CD4-positive, alpha-beta T cell treated with Interleukin-6 at 100 ng/mL for 8 hours (primary cell): ENCODE results near the gene SUCLA2.
"Not testable (repeated sequence)": the region's sequence is repeated elsewhere in the genome, so short reads cannot be mapped to it uniquely, and the experiment has no call there.

Experiments
- DNase-seq: peaks from one replicate; pipeline ENCODE4 v3.0.0-alpha.2; 2020; ENCODE audit warnings: mixed read lengths, low spot score

Gene SUCLA2

DNA sequence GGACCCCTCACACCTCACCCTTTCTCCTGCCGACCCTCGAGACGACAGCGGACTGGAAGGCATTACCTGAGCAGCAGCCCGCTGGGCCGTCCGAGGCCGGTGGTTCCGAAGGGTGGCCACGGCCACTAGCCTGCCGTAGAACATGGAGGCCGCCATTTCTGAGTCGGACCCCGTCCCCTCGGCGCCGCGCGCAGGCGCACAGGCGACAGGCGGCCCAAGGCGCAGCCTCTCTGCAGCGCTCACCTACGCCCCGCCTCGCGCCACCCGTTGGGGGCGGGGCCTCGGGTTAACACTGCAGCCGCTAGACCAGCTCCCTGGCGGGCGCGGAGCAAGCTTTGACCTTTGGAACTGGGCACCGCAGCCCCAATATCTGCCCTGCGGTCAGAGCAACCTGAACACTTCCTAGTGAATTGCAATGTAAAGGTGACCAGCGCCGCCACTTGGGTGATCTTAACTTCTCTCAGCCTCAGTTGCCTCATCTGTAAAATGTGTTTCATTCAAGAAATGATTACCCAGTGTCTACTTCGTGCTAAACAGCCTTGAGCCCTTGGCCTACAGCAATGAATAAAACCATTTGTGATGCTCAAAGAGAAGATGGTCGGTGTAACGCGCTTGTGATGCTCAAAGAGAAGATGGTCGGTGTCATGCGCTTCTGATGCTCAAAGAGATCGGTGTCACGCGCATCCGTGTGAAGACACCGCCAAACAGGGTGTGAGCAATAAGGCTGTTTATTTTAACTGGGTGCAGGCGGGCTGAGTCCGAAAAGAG is at the start of gene SUCLA2:
SUCLA2 (minus strand) TSS at position 160 of the 768 bp plus-strand sequence; CDS start at position 156, 4 bp downstream.
- peak; percentile 88 for DNase-seq

DNA sequence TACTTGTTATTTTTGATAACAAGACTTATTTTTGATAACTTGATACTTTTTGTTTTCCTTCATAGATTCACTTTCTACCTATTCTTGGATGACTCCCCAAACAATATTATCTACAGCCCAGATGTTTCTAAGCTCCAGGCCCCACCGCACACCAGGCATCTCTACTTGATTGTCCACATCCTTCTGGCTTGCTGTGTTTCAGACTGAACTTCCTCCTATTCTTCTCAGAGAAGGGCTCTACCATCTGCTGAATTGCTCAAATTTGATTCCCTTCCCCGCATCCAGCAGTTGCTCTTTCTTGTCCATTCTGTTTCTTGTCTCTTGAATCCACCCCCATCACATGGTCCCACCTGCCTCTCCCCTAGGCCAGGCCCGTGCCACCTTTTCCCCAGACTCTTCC is 49.5 kb upstream of the SUCLA2 start:
- no peak for DNase-seq

DNA sequence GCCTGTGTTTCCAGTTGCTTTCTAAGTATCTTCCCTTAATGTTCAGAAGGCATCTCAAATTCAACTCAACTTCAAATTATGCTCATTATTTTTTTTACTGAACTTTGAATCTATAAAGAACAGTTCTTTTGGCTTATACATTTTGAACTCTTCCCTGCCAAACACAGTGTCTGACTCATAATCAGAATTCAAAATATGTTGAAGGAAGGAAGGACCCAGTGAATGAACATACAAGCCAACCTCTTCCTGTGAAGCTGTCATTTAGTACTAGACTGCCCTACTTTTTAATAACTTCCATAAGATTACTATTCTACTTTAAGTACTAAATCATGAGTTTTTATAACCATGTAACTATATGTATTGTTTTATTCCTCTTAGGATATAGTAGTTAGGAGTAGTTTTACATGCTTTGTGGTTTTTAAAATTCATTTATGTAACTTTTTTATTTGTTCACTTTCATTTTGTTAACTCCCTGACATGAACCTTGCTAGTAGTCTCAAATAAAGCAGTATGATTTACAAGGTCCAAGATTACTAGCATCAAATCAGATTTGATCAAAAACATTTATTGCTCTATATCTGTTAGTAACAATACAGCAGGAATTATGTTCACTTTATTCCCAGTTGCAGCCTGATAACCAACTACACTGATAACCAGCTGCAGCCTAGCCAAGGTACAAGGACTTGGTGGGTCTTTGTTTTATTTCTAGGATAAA is 42.9 kb upstream of the SUCLA2 start:
- DNase-seq = no peak

DNA sequence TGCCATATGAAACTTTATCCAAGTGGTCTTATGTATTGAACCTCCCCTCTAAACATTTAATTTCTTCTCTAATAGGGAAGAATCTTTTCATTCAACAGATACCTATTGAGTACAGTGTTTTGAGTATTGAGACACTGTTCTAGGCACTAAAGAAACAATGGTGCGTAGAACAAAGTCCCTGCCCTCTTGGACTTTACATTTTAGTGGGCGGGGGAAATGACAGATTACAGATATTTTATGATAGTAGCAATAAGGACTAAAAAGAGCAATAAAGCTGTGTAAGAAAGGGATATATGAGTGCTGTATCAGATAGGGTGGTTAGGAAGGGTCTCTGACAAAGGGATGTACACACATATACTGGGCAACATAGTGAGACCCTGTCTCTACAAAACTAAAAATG is 41.8 kb upstream of the SUCLA2 start:
- no peak for DNase-seq

DNA sequence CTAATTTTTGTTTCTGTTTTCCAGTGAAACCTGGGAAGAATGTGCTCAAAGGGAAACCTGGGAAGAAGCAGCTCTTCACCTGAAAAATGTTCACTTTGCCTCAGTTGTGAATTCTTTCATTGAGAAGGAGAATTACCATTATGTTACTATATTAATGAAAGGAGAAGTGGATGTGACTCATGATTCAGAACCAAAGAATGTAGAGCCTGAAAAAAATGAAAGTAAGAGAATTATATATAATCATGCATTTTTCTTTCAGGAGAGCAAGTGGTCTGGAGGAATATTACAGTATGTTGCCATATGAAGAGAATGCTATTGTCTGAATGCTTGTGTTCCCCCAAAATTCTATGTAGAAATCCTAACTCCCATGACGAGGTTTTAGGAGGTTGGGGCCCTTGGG is 39.8 kb upstream of the SUCLA2 start:
- no peak for DNase-seq

DNA sequence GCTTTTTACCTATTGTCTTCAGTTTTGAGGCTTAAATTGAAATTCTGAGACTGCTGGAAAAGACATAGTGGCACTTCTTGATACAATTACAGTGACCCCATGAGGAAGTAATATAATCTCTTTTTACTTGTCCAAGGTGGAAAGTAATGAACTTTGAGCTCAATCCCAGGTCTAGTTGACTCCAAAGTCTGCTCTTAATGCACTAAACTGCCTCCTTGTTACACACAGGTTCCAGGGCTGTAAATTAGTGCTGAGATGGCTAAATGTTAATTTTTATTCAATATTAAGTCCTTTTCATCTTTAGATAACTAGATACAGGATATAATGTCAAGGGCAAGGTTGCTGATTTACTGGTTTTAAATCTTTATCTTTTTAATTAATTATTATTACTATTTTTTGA is 39.0 kb upstream of the SUCLA2 start:
- no peak for DNase-seq

DNA sequence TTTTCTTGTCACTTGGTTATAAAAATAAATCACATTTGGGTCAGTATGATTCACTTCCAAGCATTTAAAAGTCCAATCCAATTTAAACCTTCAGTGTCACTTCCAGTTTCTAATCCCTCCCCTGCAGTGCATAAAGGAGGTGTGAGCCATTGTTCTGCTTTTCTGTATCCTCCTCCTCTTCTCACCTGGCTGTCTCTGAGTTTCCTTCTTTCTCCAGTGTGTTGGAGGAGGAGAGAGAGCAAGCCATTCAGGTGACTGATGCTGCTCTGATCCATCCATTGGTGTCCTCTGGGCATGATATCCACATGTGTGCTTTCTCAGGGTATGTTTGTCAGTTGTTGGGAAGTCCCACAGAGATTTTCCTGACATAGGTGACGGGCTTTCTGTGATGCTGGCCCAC is 37.7 kb upstream of the SUCLA2 start:
- DNase-seq = no peak

DNA sequence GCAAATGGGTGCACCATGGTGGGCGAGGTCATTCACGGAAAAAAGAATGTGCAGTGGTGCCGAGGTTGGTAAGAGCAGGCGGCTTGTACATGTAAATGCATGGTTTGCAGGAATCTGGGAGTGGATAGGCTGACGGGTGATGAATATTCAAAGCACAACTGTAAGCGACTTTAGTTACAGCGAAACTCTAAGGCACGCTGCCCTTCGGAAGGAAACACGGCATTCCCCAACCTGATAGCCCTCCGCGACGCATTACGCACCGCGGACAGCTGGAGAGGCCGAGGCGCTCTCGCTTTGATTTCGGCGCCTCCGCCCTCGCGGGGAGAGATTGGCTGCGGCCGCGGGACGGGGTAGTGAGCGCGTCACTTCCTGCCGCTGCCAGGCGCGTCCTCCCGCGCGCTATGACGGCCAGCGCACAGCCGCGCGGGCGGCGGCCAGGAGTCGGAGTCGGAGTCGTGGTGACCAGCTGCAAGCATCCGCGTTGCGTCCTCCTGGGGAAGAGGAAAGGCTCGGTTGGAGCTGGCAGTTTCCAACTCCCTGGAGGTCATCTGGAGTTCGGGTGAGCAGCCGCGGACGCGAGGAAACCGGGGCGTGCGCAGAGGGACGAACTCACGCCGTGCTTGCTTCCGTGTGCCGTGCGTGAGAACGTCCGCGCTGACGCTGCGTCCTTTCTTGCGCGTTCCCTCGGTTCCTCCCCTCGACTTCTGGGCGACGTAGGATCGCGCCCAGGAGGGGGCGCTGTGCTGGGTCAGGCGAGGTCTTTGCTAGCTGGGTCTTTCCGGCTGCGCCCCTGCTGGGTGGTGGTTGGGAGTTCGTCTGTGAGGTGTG is 36.5 kb upstream of the SUCLA2 start, which contains the start of gene NUDT15:
NUDT15 (plus strand) TSS at position 381 of the 828 bp plus-strand sequence; CDS start at position 402, 21 bp downstream.
- peak; percentile 93 for DNase-seq

DNA sequence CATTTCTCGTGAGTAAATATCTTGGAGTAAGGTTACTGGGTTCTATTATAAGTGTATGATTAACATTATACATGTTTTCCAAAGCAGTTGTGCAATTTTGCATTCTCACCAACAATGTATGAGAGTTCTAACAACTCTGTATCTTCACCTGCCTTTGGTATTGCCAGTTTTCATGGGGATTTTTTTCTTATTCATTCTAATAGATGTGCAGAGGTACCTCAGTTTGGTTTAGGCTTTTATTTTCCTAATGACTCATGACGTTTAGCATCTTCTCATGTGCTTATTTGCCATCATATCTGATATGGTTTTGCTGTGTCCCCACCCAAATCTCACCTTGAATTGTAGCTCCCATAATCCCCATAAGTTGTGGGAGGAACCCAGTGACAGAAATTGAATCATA is 28.8 kb upstream of the SUCLA2 start:
- DNase-seq = no peak

DNA sequence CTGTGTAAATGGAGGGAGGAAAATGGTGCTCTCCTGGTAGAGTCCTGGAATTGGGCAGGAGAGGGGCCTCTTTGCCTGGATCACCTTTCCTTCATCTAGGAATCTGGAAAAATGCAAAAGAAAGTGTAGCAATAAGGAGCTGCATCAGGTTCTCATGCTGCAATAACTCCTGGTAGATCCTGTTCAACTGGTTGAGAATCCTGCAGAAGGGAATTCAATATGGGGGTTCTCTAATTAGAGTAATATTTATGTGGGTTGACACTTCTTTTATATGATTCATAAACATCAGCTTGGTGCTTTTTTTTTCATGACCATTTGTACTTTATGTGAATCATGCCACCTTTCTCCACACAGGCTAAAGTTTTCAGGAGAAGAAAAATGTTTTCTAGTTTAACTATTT is 27.0 kb upstream of the SUCLA2 start:
- DNase-seq = no peak

DNA sequence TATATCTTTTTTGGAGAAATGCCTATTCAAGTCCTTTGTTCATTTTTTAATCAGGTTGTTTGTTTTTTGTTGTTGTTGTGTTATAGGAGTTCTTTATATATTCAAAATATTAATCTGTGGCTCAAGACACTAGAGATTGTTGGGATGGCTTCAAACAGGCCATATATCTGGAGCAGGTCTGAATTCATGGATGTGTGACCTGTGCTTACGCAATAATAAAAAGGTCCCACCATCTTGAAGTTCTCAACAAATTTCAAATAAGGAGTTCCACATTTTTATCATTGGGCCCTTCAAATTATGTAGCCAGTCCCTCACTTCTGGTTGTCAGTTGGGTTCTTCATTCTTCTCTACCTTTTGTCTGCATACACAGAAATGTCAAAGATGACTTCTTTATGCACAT is 18.7 kb upstream of the SUCLA2 start:
- DNase-seq = no peak

DNA sequence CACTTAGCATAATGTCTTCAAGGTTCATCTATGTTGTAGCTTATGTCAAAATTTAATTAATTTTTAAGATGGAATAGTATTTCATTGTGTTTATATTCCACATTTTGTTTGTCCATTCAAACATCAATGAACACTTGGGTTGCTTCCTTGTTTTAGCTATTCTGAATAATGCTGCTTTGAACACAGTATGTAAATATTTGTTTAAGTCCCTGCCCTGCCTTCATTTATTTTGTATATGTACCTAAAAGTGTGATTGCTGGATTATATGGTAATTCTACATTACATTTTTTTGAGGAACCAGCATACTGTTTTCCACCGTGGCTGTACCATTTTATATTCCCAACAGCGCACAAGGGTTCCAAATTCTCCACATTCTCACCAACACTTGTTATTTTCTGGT is 17.6 kb upstream of the SUCLA2 start:
- no peak for DNase-seq

DNA sequence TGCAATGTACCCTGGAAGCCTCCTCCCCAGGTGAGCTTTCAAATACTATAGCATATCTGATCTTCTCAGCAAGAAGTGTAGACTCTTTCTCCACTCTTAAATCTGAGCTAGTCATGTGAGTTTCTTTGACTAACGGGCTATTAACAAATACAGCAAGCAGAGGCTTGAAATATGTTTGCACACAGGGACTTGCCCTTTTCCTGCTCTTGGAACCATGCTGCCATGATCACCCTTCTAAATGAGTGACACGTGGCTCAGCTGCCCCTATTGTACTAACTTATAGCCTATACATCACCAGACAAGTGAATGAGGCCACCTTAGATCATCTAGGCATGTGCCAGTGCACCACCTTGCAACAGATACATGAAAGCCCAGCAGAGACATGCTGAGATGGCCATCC is 13.3 kb upstream of the SUCLA2 start:
- no peak for DNase-seq

DNA sequence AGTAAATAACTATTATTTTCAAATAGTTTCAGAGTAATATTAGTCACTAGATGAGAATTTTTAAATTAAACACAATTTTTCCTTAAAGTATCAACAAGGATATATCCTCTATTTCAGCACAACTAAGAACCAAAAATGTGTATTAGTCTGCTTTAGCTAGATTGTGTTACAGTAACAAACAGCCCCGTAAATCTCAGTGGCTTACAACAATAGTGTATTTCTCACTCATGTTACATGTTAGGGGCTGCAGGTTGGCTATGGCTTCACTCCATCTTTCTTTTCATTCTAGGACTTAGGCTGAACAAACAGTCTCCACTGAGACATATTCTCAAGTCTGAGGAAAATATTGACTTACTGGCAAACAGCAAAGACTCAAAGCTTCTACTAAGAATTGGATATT is 11.6 kb upstream of the SUCLA2 start:
- no peak for DNase-seq

DNA sequence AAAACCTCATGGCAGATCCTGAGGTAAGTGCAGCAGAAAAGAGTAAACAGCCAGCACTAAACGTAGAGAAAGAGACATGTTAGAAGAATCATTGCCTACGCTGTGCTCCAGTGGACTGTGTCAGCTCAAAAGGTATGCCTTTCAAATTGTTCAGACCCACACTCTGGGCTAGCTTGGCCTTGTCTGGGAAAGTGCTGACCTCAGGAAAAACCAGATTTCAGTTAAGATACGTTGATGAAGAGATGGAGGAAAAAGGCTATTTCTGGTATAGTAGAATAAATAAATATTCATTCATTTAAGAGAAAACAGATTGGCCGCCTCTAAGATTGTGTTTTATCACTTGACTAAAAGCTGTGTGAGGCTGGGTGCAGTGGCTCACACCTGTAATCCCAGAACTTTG is 9.6 kb upstream of the SUCLA2 start:
- DNase-seq = no peak

DNA sequence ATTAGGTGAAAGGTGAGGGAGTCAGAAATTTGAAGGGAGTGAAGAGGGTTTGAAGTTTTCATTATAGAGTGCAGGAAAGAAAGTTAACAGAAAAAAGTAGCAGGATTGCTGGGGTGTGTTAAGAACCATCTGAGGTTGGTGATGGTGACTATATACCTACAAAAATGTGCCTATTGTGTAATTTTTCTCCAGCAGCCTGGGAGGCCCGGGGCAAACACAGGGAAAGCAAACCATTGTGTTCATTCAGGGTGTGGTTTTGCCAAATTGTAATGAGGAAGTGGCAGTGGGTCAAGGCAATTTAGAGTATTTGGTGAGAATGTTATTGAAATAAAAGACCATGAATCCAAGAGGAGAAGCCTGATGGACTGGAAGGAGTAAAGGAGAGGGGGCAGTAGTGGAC is 8.2 kb upstream of the SUCLA2 start:
- no peak for DNase-seq

DNA sequence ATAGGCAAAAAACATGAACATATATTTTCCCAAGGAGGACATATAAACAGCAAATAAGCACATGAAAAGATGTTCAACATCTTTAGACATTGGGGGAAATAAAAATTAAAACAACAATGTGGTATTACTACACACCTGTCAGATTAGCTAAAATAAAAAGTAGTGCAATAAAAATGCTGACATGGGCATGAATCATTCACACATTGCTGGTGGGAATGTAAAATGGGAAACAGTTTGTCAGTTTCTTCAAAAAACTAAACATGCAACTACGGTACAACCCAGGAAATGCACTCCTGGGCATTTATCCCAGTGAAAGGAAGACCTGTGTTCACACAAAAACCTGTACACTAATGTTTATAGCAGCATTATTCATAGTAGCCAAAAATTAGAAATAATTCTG is 5.3 kb upstream of the SUCLA2 start:
- no peak for DNase-seq

DNA sequence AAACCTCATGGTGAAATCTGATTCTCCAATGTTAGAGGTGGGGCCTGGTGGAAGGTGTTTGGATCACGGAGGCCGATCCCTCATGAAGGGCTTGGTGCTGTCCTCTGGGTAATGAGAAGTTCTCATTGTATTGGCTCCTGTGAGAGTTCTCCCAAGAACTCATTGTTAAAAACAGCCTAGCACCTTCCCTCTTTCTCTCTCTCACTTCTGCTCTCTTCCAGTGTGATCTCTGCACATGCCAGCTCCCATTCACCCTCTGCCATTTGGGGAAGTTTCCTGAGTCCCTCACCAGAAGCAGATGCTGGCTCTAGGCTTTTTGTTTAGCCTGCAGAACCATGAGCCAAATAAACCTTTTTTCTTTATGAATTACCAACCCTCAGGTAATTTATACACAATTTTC is 3.1 kb upstream of the SUCLA2 start:
- no peak for DNase-seq

DNA sequence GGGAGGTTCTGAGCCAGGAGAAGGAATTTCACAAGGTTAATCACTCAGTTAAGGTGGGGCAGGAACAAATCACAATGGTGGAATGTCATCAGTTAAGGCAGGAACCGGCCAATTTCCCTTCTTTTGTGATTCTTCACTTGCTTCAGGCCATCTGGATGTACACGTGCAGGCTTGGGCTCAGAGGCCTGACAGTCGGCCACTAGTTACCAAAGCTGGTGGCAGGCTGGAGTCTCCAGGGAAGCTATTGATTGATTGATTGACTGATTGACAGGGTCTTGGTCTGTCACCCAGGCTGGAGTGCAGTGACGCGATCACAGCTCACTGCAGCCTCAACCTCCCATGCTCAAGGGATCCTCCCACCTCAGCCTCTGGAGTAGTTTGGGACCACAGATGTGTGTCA is 926 bp upstream of the SUCLA2 start:
- DNase-seq = not testable (repeated sequence)

DNA sequence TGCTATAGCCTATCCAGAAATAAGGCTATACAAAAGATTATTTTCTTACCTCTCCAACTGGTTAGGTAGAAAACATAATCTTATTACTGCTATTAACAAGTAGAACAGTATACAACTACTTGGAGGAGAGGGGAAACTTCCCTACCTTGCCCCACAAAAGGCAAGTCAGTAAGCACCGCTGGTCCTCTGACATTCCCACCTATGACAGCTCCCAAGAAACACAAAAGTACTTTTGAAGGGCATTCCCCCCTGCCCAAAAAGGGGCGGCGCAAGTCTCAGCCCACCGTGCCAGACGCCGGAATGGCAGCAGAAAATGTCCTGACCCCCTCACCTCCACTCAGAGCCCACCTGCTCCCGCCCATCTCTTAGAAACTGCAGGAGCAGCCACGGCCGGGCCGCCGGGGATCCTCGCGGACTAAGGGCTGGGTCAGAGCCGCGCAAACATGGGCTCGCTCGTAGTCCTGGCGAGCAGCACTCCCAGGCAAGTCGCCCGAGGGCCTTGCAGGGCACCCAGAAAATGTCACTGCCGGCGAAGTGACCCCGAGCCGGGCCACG is 437 bp downstream of the SUCLA2 start:
- DNase-seq = no peak

DNA sequence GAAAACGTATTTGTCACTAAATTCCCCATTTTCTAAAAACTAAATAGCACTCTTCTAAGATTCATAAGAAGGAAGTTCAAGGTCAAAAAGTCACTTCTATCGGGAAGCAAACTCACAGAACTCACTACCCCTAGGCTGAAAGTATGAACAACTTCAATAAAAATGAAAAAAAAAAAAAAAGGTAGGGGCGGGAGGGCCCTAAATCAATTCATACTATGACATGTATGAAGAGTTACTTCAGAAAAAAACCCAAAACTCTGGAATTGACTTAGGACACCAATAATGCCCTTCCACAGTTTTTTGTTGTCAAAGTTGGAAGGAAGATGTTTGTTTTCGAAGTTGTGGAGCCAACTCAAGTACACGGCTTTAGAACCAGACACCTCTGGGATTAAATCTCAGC is 1.1 kb downstream of the SUCLA2 start:
- no peak for DNase-seq

DNA sequence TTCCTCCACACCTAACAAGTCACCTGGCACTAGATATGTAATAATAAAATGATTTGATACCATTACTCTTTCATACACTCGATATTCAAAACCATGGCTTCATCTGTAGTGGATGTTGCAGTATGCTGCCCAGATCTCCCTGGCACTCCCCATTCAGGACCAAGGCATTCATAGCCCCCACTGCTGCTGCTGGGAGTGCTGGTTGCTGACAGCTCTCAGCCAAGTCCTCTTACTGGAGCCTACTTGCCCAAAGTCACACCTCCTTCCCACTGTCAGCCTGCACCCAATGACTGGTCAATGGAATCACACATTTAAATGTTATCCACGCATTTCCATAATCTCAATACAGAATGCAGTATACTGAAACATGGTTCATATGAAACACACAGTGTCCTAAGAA is 3.7 kb downstream of the SUCLA2 start:
- no peak for DNase-seq
